Measurements from ENCODE around the gene PHLPP2.

- no peak for TF ChIP-seq CTCF (conservative IDR thresholded peaks at IDR 0.05; ENCODE audit: low read length)
- TF ChIP-seq EZH2phosphoT487 (IDR thresholded peaks at IDR 0.05; ENCODE audit: borderline replicate concordance, low read depth, low read length) = no peak
Observed at GRCh38 chr16:71629278-71630016, 95.1 kb downstream of the PHLPP2 start.
